Femur (tissue), 1 donor: ENCODE data around the gene OR5AC2.

Source experiments
- DNase-seq: peaks from one replicate; pipeline ENCODE4 v3.0.0-alpha.2; 2017

OR5AC2 gene, protein sequence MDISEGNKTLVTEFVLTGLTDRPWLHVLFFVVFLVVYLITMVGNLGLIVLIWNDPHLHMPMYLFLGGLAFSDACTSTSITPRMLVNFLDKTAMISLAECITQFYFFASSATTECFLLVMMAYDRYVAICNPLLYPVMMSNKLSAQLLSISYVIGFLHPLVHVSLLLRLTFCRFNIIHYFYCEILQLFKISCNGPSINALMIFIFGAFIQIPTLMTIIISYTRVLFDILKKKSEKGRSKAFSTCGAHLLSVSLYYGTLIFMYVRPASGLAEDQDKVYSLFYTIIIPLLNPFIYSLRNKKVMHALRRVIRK

DNA sequence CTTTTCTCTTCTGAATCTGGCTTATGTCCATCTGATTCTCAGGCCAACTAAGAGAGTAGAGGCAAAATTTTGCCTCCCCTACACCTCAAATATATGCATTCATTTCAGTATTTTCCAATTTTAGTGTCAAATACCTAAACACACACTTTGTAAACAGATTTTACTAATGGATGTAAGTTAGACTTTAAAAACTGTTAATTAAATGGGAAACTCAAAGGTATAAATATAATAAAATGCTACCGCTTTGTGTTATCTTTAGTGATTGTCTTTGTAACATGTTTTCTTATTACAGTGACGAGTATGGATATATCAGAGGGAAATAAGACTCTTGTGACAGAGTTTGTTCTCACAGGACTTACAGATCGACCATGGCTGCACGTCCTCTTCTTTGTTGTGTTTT, at the start of gene OR5AC2:
Gene OR5AC2, plus strand, starts transcription at position 301 of the 400 bp plus-strand sequence. Its CDS starts 0 bp downstream, at position 301.
- no peak for DNase-seq

DNA sequence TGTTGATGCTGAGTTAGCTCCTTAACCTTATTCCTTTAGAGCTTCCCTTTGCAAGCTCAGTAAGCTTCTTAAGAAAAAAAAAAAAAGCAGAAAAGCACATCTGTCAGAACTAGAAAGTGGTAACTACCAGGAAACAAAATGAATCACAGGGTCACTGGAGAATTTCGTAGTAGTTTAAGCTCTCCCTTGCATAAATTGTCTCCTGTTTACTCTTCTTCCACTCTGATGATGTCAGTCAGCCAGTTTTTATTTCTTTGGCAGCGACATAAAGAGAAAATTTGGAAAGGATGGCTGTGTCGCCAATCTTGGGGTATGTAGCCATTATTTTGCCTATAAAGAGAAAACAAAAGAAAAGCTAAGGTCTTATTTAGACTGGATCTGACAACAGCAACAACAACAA, 48.7 kb upstream of the OR5AC2 start:
- DNase-seq: no peak

DNA sequence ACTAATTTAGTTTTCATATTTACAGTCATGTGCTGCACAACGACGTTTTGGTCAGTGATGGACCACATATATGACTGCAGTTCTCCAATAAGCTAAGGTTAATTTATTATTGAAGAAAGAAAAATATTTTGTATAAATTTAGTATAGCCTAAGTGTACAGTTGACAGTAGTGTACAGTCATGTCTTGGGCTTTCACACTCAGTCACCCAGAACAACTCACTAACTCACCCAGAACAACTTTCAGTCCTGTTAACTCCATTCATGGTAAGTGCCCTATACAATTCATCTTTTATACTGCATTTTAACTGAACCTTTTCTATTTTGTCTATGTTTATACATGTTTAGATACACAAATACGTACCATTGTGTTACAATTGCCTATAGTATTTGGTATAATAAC, 48.1 kb upstream of the OR5AC2 start:
- no peak for DNase-seq

DNA sequence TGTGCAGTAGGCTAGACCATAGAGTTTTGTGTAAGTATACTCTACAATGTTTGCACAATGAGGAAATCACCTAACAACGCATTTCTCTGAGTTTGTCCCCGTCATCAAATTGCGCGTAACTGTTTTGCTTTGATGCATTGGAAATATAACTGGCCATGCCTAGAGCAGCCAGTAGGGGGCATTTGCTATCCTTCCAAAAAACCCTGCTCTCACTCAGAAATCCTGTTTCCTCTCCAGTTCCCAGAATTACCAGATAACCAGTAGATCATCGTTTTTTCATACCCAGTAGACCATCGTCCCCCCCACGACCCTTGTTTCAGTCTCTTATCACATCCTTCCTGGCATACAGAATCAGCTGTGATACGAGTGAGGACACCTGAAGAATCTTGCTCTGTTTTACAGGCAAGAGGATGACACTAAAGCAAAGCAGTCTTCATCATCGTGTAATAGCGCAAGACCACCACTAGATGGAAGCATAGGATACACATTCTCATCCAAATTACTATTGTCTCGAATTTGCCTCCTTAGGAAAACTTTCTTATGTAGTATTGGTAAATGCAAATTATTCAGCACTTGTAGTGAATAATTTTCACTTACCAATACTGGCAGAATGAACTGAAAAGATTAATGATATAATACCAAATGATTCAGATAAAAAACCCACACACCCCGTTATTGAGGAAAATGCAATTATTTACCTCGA, 47.5 kb upstream of the OR5AC2 start:
- DNase-seq: peak; percentile 74

DNA sequence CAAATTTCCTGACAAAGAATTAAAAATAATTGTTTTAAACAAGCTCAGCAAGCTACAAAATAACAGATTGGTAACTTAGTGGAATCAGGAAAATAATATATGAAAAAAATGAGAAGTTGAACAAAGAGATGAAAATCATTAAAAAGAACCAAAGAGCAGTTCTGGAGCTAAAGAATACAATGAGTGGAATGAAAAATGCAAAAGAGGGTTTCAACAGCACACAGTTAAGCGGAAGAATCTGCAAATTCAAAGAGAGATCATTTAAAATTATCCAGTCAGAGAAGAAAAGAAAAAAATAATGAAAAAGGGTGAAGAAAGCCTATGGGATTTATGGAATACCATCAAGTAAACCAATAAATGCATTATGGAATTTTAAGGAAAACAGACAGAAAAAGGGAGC, 45.6 kb upstream of the OR5AC2 start:
- no peak for DNase-seq

DNA sequence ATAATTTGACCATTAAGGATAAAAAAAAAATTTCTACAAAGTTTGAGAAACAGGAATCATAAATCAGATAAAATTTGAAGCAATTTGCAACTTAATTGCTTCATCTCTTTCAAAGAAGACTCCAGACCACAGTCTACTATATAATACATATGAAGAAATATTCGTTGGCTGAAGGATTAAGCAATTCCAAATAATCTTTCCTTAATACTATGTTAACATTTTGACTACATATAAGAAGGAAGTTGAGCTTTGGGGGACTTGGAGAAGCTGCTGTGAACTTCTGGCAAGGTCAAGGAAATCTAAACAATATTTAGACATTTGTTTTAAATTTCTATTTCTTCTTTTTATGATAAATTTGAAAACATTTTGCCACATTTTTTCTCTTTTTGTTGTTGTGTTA, 38.4 kb upstream of the OR5AC2 start:
- DNase-seq: no peak

DNA sequence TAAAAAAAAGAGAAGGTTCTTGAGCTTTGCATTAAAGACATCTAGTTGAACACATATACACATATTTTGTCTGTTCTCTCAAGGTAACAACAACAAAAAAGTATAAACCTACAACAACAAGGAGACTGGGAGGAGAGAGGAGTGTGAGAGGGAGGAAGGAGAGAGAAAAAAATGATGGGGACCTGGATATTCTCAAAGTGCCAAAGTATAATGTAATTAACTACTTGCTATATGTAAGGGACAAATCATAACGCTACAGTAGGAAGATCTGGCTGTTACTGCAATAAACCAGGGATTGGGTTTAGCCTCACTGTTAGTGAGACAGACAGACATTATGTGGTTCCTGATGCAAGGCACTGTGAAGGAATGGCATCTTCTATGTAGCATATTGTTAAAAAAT, 37.7 kb upstream of the OR5AC2 start:
- no peak for DNase-seq

DNA sequence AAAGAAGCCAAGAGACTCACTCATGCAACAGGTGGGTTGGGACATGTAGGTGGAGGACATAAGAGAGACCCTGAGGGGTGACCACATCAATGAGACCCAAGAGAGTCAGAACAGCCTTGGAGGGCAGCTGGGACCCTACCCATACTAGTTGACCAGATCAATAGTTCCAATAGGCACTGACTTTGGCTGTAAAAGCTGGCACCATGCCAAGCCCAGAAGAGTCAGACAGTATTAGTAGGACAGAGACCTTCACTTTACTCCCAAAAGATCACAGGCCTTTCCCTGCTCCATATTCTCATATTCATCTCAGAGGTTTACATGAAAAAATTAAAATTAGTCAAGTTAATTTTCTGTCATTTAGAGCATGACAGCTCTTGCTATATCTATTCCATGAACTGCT, 30.9 kb upstream of the OR5AC2 start:
- no peak for DNase-seq

DNA sequence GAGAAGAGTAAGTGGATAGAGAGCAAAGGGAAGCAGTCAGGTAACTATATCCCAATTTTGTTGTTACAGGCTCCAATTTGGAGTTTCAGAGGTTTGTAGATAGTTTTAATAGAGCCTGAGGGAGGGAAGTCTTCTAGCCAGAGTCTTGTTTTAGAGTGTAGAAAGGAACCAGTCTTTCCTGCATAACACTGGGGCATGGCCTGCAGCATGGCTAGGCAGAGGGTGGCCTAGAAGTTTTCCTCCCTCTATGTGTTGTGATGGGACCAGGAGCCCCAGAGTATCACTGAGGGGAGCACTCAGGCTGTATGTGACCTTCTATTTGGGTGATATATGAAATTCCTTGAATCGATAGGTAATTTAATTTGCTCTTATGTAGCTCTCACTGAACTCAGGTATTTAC, 29.3 kb upstream of the OR5AC2 start:
- no peak for DNase-seq

DNA sequence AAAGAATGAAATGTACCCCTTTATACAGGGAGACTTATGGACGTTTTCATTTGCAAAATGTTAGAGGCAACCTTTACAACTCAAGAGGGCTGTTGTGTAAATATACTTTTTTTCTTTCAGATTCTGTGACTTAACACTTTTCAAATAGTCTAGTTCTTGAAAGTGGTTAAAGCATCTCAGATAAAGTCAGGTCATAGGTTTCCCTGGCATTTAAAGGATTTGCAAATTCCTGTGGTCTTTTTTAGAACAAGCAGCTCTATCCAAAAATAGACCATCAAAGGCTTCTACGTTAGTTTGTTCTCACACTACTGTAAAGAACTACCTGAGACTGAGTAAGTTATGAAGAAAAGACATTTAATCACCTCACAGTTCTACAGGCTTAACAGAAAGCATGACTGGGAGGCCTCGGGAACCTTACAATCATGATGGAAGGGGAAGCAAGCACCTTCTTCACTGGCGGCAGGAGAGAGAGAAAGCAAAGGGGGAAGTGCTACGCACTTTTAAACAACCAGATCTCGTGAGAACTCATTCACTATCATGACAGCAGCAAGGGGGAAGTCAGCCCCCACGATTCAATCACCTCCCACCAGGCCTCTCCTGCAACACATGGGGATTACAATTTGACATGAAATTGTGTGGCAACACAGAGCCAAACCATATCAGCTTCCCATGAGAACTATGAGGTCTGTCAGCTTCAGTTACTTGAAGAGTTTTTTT, 28.6 kb upstream of the OR5AC2 start:
- DNase-seq: no peak

DNA sequence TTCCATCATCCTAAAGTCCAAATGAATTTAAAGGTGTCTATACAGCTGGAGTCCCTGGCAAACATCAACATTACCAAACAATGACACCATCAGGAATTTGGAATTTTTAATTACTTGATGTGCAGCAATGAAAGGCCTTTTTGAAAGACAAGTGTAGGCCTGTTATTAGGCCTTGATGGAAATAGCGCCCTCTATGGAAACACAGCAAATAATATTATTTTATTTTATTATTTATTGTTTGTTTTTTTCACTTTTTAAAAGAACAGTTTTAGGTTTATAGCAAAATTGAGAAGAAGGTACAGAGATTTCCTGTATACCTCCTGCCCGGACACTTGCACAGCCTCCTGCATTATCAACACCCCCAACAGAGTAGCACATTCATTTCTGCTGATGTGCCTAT, 18.1 kb upstream of the OR5AC2 start:
- no peak for DNase-seq

DNA sequence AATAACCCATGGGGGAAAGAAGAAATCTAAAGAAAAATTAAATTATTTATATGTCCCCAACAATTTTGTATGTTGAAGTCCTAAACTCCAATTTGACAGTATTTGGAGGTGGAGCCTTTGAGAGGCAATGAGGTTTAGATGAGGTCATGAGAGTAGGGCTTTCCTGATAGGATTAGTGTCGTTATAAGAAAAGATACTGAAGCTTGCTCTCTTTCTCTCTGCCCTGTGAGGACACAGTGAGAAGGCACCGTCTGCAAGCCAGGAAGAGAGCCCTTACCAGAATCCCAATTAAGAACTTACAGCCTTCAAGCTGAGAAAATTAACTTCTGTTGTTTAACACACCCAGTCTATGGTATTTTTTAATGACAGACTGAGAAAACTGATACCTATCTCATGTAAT, 16.1 kb upstream of the OR5AC2 start:
- no peak for DNase-seq

DNA sequence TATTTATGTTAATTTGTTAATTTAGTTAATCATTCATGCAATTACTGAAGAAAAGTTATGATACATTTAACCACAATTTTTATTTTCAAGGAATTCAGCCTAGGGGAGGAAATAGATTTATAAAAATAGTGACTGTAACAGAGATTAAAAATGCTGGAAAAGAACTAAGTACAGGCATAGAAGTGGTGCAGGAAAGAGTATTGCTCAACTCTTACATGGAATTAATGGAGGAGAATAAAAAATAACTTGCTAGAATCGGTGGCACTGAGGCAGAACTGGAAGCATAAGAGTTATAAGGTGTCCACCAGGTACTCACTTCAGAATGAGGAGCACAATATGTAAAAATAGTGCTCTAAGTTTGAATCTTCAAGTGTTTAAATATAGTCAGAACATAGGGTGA, 13.5 kb upstream of the OR5AC2 start:
- DNase-seq: no peak

DNA sequence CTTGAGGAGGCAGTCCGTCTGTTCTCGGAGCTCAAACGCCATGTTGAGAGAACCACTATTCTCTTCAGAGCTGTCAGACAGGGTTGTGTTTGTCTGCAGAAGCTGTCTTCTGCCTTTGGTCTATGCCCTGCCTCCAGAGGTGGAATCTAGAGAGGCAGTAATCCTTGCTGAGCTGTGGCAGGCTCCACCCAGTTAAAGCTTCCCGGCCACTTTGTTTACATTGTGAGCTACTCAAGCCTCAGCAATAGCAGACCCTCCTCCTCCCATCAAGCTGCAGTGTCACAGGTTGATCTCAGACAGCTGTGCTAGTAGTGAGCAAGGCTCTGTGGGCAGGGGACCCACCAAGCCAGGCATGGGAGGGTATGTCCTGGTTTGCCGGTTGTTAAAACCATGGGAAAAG, 8.9 kb downstream of the OR5AC2 start:
- no peak for DNase-seq

DNA sequence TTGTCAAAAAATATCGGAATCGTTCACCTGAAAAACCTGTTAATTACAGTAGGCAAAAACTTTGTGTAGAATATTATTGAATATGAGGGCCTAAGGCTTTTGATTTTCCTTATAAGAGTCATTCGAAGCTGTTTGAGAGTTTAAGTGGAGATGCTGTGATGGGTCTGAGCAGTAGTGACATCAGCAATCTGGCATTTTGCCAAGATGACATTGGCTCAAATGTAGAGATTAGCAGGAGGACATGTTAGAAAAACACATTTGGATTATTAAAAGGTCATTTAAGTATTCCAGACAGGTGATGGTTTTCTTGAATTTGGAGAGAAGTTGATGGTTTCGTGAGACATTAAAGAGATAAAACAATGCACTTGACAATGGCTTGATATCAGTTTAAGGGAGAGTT, 12.9 kb downstream of the OR5AC2 start:
- DNase-seq: no peak

DNA sequence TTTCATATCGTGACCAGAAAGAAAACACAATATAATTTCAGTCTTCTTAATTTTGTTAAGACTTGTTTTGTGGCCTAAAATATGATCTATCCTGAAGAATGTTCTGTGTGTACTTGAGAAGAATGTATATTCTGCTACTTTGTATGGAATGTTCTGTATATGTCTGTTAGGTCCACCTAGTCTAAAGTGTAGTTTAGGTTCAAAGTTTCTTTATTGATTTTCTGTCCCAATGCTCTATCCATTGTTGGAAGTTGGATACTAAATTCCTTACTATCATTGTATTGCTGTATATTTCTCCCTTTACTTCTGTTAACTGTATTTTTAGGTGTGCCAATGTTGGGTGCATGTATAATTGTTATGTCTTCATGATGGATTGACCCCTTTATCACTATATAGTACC, 21.2 kb downstream of the OR5AC2 start:
- DNase-seq: no peak

DNA sequence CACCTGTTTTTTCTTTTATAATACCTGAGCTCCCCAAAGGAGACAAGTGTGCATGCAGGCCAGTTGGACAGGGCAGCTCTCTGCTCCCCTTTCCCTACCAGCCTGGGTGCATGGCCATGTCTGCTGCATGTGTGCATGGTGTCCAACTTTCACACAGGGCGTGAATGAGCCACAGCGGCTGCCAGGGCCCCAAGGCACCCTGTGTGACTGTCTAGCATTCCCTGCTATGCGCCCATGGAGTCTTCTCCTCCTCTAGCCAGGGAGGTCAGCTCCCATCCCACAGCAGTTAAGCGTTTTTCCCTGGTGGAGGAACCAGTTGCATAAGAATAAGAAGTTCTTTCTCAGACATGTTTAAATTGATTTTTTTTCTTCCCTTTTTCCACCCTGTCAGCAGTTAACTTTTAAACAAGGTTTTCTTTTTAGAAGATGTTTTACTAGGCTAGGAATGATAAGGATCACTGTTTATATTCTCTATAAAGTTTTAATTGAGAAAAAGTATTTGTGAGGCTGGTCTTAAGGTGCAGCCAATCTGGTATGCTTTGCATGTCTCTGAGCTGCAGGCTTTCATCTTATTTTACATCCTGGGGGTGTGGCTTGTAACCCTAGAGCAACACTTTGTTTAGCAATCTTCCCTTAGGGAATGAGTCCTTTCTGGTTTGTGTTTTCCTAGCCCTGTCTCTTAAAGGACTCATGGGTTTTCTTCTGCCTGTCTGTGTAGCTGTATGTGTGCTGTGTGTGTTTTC, 23.0 kb downstream of the OR5AC2 start:
- DNase-seq: no peak

DNA sequence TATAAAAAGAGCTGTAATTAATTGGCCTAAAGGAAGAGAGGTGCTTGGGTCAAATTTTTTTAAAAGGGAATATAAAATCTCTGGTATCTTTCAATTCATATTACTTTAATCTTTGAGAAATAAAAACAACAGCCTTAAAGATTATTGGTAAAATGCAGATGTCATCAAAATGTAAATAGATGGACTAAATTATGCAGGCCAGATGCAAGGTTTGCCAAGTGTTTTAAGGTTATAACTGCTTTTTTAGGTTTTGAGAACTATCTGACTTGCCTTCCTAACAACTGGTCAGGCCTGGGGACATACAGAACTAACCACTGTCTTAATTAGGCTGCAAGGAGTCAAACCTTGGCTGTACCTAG, 23.6 kb downstream of the OR5AC2 start:
- DNase-seq: no peak

DNA sequence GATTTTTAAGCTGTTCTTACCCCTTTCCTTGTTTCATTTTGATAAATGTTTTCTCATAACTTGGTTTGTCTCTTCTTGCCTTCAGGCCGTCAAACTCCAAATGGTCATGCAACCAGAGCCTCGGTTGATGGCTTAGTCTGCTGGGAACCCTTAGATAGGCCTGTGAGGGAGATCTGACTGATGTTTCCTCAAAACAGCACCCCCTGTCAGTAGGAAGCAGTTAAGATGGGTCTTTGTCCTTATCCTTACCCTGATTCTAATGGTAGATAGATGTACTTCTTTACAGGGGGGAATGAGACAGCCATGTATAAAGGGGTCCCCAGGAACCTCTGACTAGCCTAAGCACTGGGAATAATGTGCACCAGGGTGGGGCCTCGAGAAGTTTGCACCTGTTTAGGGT, 27.3 kb downstream of the OR5AC2 start:
- DNase-seq: no peak

DNA sequence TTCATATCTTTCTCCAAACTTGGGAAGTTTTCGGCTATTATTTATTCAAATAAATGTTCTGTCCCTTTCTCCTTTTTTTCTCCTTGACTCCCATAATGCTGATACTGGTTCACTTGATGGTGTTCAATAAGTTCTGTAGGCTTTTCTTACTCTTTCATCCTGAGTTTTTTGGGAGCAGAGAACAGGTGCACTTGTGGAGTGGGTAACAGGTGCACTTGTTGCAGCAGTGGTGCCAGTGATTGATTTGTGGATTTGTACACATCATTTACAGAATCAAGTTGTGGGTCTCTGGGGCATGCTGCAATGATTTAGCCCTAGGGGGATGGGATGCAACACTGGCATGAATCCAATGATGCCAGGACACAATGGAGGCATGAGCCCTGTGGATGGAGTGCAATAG, 28.7 kb downstream of the OR5AC2 start:
- no peak for DNase-seq

DNA sequence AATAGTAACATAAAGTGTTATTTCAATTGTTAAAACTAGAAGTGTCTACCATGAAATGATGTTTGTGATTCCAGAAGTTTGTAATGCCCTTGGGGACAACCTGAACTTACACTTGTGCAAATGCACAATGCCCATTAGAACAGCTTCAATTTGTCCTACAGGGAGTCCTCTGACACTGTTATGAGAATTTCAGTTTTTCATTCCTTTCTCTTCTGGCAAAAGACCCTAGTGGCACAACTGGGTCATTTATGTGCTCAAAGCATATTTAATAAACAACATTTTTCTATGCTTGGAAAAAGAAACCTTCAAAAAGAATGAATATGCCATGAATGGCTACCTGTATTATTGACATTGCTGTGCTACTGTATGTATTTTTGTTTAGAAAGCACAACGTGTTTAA, 43.4 kb downstream of the OR5AC2 start, which contains the start of gene OR5H1:
Gene OR5H1, plus strand, starts transcription at position 301 of the 400 bp plus-strand sequence. CDS start 1,977 bp downstream, outside the sequence.
- DNase-seq: no peak

DNA sequence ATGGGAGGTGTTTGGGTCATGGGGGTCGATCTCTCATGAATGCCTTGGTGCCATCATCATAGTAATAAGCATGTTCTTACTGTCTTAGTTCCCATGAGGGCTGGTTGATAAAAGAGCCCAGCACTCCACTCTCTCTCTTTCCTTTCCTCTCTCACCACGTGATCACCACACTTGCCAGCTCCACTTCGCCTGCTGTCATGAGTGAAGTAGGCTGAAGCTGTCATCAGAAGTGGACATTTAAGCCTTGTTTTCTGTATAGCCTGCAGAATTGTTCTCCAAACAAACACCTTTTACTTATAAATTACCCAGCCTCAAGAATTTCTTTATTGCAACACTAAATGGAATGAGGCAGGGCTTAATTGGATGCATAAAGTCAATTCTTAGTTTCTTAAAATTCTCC, 49.7 kb downstream of the OR5AC2 start:
- no peak for DNase-seq
